GM21737 (cell line): ENCODE results near the gene MRM1.
A peak's percentile ranks its signal among the peaks of the same experiment; 100 is the strongest.
"Not testable (repeated sequence)": the region's sequence is repeated elsewhere in the genome, so short reads cannot be mapped to it uniquely, and the experiment has no call there.

Experiments
- ATAC-seq: cut with Tn5 transposase; IDR thresholded peaks from one replicate; pipeline ENCODE4 v1.9.1; 2021; ENCODE audit warnings: mild to moderate bottlenecking, moderate library complexity; ENCODE audit not compliant: unreplicated experiment

The MRM1 gene

GRCh38 chr17:36600465-36600864, 918 bp upstream of the MRM1 start:
- no peak for ATAC-seq

- peak; percentile 11 for ATAC-seq
These were observed 464 bp upstream of the MRM1 start for GRCh38 chr17:36600936-36601302.

DNA sequence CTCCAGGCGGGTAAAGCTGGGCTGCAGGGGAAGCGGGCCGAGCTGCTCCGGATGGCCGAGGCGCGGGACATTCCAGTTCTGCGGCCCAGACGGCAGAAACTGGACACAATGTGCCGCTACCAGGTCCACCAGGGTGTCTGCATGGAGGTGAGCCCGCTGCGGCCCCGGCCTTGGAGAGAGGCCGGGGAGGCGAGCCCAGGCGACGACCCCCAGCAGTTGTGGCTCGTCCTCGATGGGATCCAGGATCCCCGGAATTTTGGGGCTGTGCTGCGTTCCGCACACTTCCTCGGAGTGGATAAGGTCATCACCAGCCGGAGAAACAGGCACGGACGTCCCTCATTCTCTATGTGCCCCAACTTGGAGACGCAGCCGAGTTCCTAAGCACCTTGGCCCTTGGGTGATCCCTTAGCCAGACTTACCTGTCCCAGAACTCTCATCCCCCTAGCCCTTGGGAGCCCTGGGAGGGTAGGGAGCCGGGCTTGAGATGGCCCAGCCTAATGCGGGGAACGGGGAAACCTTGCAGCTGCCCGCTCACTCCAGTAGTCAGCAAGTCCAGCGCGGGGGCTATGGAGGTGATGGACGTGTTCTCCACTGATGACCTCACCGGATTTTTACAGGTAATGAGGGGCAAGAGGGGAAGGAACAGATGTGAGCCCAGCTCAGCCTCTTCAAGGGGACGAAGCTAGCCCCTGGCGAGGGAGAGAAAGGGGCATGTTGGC, 806 bp downstream of the MRM1 start:
- ATAC-seq = peak; percentile 15

- no peak for ATAC-seq
These were observed 1.6 kb downstream of the MRM1 start for GRCh38 chr17:36602924-36603384.

DNA sequence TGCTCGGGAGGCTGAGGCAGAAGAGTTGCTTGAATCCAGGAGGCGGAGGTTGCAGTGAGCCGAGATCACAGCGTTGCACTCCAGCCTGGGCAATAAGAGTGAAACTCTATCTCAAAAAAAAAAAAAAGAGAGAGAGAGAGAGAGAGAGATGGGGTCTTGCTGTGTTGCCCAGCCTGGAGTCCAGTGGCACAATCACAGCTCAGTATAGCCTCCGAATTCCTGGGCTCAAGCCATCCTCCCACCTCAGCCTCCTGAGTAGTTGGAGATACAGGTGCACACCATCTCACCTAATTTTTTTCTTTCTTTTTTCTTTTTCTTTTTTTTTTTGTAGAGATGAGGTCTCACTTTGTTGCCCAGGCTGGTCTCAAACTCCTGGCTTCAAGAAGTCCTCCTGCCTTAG, 3.6 kb downstream of the MRM1 start:
- ATAC-seq = not testable (repeated sequence)

DNA sequence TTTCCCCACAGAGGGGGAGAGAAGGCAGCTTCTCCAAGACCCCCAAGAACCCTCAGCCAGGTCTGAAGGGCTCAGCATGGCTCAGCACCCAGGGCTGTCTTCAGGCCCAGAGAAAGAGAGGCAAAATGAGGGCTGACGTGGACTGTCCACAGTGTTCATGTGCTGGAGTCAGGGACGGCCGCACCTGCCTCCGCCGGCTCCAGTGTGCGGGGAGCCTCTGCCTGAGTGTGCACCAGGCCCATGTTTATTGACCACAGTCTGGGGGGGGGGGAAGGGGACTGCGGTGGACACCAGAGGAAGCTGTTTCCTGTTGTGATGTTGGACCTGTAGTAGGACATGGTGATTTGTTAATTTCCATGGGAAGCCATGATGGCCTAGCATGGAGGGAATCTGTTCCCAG, 6.9 kb downstream of the MRM1 start:
- no peak for ATAC-seq

DNA sequence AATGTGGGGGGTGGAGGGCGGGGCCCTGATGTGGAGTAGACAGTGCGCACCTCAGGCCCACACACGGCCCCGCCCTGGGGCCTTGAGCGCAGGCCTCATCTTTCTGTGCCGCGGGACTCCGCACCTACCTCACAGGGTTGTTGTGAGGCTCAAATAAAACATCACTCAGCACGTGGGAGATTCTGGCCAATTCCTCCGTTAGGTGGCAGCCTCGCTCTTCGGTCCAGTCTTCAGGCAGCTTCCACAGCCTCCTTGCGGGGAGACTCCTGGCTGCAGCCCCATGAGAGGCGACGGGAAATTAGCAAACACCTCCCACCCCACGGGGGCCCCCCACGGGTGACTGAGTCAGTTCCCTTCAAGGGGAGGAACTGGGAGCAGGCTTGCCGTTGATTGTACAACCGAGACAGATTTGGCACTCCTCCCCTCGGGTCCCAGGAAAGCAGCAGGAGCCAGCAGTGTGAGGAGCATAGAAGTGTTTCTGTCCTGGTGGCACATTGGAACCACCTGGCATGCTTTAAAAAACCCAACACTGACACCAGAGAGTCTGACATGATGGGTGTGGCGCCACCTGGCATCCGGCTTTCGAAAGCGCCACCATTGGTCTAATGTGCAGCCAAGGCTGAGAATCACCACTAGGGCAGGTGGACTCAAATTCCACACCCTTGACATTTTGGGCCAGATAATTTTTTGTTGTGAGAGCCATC, 7.6 kb downstream of the MRM1 start:
- no peak for ATAC-seq

DNA sequence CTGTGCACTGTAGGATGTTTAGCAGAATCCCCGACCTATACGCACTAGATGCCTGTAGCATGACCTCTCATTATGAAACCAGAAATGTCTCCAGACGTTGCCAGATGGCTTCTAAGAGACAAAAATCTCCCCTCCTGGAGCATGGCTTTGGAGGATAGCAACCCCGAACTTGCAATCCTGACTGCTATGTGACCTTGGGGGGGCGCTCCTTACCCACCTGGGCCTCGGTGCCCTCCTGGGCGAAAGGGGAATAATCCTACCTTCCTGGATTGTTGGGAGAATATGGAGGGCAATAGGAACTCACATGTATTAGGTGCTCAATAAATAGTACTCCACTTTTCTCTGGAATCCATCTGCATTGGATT, 8.1 kb downstream of the MRM1 start:
- ATAC-seq = no peak

DNA sequence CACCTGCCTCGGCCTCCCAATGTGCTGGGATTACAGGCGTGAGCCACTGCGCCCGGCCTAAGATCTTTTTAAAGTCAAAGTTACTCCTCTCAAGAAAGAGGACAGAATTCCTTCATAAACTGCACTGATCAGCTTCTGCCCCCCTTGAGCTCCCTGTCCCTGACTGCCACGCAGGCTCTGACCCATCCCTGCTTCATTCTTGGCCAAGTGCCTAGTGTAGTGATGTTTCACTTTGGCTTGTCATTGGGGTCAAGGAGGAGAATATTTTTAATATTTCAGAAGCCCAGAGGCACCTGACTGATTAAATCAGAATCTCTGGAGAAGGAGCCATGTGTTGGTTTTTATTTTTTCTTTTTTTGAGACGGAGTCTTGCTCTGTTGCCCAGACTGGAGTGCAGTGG, 9.1 kb downstream of the MRM1 start:
- ATAC-seq = no peak

GRCh38 chr17:36611345-36612072, 10.1 kb downstream of the MRM1 start:
- ATAC-seq = no peak

DNA sequence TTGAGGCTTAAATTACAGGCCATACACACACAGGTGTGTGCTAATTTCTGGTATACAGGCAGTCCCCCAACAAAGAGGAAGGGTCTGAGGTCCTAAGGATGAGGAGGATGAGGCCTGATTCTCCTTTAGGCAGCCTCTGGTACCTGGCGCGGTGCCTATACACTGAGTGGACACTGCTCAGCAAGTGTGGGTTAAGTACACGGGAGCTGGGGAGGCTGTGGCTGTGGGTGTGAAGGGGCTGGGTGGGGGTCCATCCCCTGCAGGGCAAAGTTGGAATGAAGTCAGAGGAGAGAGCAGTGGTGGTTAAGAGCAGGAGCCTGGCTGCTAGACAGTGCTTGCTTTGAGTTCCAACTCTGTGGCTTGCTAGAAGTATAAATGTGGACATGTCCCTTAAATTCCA, 10.9 kb downstream of the MRM1 start:
- ATAC-seq = no peak

DNA sequence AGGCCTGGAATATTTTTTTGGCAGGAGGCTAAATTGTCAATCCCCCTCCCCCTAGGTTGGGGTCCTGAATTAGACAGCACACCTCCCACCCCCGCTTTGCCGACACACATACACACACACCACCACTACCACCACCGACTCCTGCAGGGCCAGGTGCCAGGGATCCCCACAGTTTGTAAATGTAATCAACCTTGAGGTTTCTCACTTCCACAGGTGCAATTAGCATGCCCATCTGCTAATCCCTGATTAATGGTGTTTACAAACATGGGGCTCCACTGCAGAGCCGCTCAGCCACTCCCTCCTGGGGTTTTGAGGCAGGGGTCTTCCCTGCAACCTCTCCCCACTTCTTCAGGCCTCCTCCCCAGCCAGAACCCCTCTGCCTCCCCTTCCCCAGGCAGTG, 11.8 kb downstream of the MRM1 start:
- ATAC-seq = no peak

GRCh38 chr17:36614081-36614480, 12.7 kb downstream of the MRM1 start:
- no peak for ATAC-seq

GRCh38 chr17:36614933-36615332, 13.6 kb downstream of the MRM1 start:
- ATAC-seq = no peak

DNA sequence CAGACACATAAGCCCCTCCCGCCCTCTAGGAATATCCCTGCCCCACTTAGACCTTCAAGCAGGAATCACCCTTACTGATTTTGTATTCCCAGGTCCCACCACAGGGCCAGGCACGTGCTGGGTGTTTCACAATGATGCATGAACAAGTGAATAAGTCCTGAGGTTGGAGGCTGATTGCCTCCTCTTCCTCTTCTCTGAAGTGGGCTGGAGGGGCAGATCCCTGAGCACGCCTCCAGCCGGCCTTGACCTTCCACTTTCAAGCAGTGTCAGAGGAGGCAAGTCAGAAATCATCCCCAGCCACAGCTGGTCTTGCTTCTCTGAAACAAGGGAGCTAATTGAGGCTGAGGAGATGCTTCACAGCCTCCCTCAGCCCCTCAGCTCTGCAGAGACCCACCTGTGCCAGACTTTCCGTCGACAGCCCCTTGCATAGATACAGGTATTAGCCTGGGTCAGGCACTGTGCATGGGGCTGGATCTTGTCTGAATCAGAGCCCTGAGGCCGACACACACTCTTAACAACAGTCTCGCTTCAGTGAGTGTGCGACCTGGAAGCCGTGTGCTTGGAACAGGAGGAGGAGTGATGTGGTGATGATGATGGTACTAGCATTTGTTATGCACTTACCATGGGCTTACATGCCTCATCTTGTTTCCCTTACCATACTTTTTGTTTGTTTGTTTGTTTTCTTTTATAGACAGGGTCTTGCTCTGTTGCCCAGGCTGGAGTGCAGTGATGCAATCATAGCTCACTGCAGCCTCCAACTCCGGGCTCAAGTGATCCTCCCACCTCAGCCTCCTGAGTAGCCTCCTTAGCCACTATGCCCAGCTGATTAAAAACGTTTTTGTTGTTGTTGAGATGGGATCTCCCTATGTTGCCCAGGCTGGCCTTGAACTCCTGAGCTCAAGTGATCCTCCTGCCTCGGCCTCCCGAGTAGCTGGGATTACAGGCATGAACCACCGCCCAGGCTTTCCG, 15.0 kb downstream of the MRM1 start:
- ATAC-seq = no peak

DNA sequence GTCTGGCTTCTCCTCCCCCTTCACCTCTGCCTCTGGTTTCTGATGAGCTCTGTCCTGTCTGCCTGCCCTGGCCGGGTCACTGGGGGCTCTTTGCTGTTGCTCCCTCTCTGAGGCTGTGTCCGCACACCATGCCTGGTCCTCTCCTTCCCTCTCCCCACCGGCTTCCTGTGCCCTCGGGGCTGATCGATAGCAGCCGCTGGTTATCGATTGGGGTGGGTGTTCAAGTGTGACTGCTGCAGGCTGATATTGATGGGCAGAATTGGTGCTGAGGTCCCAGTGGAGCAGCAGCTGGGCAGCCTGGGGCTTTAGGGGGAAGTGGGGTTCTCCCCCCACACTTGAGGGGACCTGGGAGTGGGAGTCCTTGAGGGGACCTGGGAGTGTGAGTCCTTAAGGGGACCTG, 16.4 kb downstream of the MRM1 start:
- ATAC-seq = no peak

DNA sequence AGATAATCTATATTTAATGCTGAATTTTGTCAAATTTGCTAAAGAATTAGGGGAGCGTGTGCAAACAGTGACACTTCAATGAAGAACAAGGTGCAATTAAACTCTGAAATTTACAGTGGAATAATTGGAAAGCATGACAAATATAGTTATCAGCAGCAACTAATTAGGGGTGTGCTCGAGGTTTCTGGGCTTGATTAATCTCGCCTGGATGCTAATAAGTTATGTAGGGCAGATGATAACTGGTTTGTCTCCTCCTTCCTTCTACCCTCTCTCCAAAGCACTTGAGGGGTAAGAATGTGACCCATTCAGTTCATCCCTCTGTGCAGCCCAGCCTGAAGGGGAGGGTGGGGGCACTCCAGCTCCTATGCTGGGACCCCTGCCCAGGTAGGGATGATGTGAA, 21.9 kb downstream of the MRM1 start:
- ATAC-seq = no peak

DNA sequence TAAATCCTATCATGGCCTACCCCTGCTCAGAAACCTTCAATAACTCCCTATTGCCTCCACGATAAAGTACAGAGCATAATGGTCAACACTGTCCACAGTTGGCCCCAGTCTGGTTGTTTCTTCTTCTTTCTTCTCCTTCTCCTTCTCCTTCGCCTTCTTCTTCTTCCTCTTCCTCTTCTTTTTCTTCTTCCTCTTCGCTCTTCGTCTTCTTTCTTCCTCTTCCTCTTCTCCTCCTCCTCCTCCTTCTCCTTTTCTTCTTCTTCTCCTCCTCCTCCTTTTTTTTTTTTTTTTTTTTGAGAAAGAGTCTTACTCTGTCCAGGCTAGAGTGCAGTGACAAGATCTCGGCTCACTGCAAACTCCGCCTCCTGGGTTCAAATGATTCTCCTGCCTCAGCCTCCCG, 23.8 kb downstream of the MRM1 start:
- no peak for ATAC-seq

DNA sequence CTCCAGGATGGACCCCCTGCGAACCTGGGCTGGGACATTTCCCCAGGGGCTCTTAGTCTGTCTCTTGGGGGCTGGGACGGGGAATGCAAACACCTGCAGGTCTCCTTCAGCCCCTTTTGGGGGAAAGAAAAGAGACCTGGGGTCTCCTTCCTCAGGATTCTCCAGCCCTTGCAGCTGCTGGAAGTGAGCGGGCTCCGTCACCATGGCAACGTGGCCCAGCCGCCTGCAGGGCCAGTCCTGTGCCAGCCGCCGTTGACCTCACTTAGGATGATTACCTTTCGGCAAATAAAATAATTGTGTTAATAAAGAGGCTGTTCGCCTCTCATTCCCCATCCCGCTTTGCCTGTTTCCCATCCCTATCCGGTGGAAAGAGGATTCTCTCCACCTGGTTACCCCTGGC, 25.7 kb downstream of the MRM1 start:
- ATAC-seq = no peak

DNA sequence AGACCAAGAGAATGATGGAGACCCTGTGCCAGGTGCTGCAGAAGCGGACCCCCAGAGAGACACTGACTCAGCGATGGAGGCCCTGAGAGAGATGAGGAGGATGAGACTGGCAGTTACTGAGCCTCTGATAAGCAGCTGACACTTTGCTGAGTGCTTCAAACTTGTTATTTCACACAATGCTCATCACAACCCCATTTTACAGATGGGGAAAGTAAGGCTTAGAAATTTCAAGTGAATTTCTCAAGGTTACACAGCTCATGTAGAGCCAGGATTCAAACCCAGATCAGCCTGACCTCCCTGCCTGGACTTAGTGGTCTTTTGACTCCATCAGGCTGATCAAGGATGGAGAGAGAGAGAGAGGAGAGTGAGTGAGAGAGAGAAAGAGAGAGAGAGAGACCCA, 27.2 kb downstream of the MRM1 start:
- no peak for ATAC-seq

DNA sequence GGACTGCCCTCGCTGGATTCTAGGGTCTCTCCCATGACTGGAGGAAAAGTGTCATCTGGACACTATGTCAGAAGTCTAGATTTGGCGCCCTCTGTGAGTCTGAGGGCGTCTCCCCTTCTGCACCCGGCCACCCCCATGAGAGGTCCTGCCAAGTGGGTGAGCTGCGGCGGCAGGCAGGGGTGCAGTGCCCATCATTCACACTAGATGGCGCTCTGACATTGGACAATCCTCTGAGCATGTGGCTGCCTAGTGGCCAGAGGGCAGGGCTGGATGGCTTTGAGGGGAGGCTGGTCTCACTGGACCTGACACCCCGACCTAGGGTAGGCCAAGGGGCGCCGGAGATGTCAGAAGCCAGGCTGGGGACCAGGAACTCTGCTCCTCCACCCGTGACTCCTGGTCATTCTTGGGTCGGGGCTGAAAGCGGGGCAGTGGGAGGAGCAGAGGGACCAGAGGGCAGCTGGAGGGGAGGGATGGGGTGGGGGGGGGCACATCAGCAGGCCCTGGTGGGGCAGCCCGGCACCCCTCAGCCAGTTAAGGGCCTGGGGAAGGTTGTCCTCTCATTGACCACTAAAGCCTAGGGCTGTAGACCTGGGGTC, 28.0 kb downstream of the MRM1 start:
- no peak for ATAC-seq
